ENCODE data around the gene TBL3. TPM values are rescaled to one million over a fixed set of nuclear protein-coding genes. Genes with fewer than 3 reads are reported as not detected.

TBL3 gene
- total and polyA plus RNA-seq, 2 of the 8 experiments (the other 6 are each of a cell fraction or from before 2014, with no cell fraction given): 65.8 to 137 TPM

DNA sequence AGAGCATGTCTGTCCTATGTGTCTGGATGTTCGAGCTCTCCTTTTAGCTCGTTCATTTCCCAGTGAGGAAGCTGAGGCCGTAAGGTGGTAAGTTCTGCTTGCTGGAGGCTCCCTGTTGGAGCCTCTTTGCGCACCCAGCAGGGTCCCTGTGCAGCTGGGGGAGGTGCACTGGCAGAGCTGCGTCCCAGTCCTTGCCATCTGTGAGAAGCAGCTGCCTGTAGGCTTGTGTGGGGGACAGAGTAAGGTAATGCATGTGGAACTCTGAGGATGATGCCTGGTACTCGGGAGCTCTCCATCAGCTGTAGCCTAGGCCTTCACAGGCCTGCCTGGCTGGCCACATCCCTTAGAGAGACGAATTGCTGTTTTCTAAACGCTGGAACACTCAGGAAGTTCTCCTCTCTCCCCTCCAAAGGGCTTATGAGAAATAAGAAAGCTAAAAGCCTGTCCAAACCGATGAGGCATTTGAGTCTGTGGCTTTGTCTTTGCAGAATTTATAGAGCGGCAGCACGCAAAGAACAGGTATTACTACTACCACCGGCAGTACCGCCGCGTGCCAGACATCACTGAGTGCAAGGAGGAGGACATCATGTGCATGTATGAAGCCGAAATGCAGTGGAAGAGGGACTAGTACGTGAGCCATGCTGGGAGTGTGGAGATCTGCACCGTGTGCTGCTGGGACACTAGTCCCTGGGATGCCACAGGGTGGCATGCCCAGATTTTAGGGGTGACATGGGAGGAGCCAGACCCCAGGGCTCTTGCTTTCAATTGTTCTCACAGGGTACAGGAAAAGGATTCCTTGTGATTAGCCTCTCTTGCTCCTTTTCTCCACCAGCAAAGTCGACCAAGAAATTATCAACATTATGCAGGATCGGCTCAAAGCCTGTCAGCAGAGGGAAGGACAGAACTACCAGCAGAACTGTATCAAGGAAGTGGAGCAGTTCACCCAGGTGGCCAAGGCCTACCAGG lies 10.9 kb upstream of the TBL3 start:
- Histone ChIP-seq H3K9ac (replicated peaks in 1 of 4; ENCODE audit: extremely low read depth in 1 of 4, low read depth in 3 of 4, low read length in 3 of 4) (peak overlapping the region in 3 of 4 experiments; percentile 6 to 49 (median 42); a peak in 5 of 7 replicates), H4K8ac (ENCODE audit: extremely low read depth, insufficient read depth, low read length) (no peak overlapping the region), H4K20me1 (replicated peaks in 1 of 2; ENCODE audit: control insufficient read depth in 1 of 2, insufficient read depth in 2 of 2, low read length in 2 of 2) (peaks cover 12 to 17% of the 10 kb centered on the region in 2 experiments), H3K4me3 (ENCODE audit: extremely low read depth in 1 of 4, insufficient read depth in 2 of 4, low read depth in 3 of 4, low read length in 4 of 4) (peak overlapping the region; percentile 78 to 93 (median 86)), H2BK15ac (ENCODE audit: low read length) (no peak overlapping the region), H3K4me1 (replicated peaks in 1 of 4; ENCODE audit: control insufficient read depth in 3 of 4, insufficient read depth in 4 of 4, low read length in 3 of 4) (peaks cover 0 to 21% (median 5%) of the 10 kb centered on the region in 4 experiments; a peak in 5 of 7 replicates), H2BK12ac (ENCODE audit: low read depth, low read length) (0 out of 2 replicates have a peak overlapping the region, but pooled peaks have one; percentile 63), H2AFZ (ENCODE audit: low read length) (no peak overlapping the region), H3K36me3 (ENCODE audit: control insufficient read depth in 2 of 4, insufficient read depth in 4 of 4, low read length in 3 of 4) (peaks cover 17 to 34% (median 28%) of the 10 kb centered on the region in 4 experiments), H4K5ac (ENCODE audit: insufficient read length, low read depth, low read length) (no peak overlapping the region), H3K27ac (ENCODE audit: low read depth, low read length) (0 out of 2 replicates have a peak overlapping the region, but pooled peaks have one; percentile 37), H3K79me2 (ENCODE audit: control insufficient read depth in 1 of 2, insufficient read depth in 2 of 2, low read length in 2 of 2) (peaks cover 10 to 37% of the 10 kb centered on the region in 2 experiments), H3K23me2 (ENCODE audit: low read depth, low read length) (peaks cover 19% of the 10 kb centered on the region), H4K91ac (replicated peaks; ENCODE audit: insufficient read length, low read length) (no peak overlapping the region), H2BK5ac (ENCODE audit: low read depth, low read length) (peak overlapping the region; percentile 13), H3K79me1 (ENCODE audit: low read depth, low read length) (peaks cover 10% of the 10 kb centered on the region), H2BK20ac (ENCODE audit: low read length) (no peak overlapping the region), H3K18ac (ENCODE audit: extremely low read depth, low read length) (peak overlapping the region; percentile 56; the same call in 1 of the 2 replicates), H2BK120ac (replicated peaks; ENCODE audit: low read depth, low read length) (no peak overlapping the region), H3K4me2 (ENCODE audit: insufficient read depth in 1 of 2, low read depth in 2 of 2, low read length in 2 of 2) (peak overlapping the region; percentile 62 to 99), H3K27me3 (replicated peaks in 1 of 4; ENCODE audit: control insufficient read depth in 3 of 4, extremely low read depth in 1 of 4, insufficient read depth in 3 of 4, low read length in 3 of 4) (peaks cover 0 to 2% (median 0%) of the 10 kb centered on the region in 4 experiments; a peak in 3 of 7 replicates), H2AK5ac (ENCODE audit: low read depth, low read length) (peak overlapping the region; percentile 10; the same call in 1 of the 2 replicates), H3K14ac (ENCODE audit: insufficient read length) (no peak overlapping the region), H3K56ac (replicated peaks; ENCODE audit: insufficient read length, low read depth, low read length) (no peak overlapping the region), H3K4ac (replicated peaks; ENCODE audit: insufficient read length, low read depth, low read length) (no peak overlapping the region), H3K23ac (ENCODE audit: insufficient read length) (no peak overlapping the region), H3K9me3 (ENCODE audit: insufficient read depth in 2 of 2, low read depth in 1 of 2, low read length in 1 of 2) (no peaks in the 10 kb centered on the region)
- no peak for DNase-seq (ENCODE audit: low read depth in 1 of 2, low spot score in 2 of 2)
- 69% methylated on average over 20 of the region's 20 CpGs; no CpG with 5 or more reads in 1 of the 2 experiments for WGBS, 2 experiments (ENCODE audit: extremely low coverage in 1 of 2, insufficient coverage in 1 of 2, insufficient read length in 1 of 2, insufficient replicate concordance in 2 of 2, low coverage in 1 of 2, low lambda C conversion rate in 2 of 2, missing lambda C conversion rate in 1 of 2)
- FAIRE-seq: no peak
- POLR2A ChIA-PET (ENCODE audit: partially characterized antibody): interaction anchor here (0.7 to 19.8 kb wide), 31 partner anchors 8 to 1282 kb away, joined by 3 to 736 read pairs (median 4); partner anchors contain the start of genes EME2, FAHD1, GFER and HAGH
- CTCF ChIA-PET (ENCODE audit: partially characterized antibody): interaction anchor here (0.9 to 2.2 kb wide), 8 partner anchors 11 to 95 kb away, joined by 3 to 7 read pairs (median 3); partner anchors contain the start of genes NOXO1 and TBL3
- TF ChIP-seq YY1 (IDR thresholded peaks at IDR 0.05; ENCODE audit: low read depth, low read length) (no peak), PHF8 (conservative IDR thresholded peaks at IDR 0.05; ENCODE audit: low read depth, low read length) (no peak), KDM4A (IDR thresholded peaks at IDR 0.05; ENCODE audit: low read depth, low read length, severe bottlenecking) (peak; percentile 25), SIRT6 (IDR thresholded peaks at IDR 0.05; ENCODE audit: low read length) (peak; percentile 61), KDM1A (IDR thresholded peaks at IDR 0.05; ENCODE audit: borderline replicate concordance, low read length) (no peak)
- TF ChIP-seq, protein P1, sequence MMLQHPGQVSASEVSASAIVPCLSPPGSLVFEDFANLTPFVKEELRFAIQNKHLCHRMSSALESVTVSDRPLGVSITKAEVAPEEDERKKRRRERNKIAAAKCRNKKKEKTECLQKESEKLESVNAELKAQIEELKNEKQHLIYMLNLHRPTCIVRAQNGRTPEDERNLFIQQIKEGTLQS (IDR thresholded peaks at IDR 0.05; ENCODE audit: insufficient read depth, low read depth, low read length): no peak
- TF ChIP-seq, protein P2, sequence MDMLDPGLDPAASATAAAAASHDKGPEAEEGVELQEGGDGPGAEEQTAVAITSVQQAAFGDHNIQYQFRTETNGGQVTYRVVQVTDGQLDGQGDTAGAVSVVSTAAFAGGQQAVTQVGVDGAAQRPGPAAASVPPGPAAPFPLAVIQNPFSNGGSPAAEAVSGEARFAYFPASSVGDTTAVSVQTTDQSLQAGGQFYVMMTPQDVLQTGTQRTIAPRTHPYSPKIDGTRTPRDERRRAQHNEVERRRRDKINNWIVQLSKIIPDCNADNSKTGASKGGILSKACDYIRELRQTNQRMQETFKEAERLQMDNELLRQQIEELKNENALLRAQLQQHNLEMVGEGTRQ (IDR thresholded peaks at IDR 0.05; ENCODE audit: low read length): peak; percentile 7; the same call in 1 of the 2 replicates

All from H1 (cell line).